Breast epithelium (tissue), 3 donors: ENCODE results near the gene TIE1.

Experiments
- CTCF ChIP-seq, 3 donors: fragments of 450-650 bp; IDR thresholded peaks; one replicate each; pipeline ENCODE4 v1.5.1; 2016 to 2017; ENCODE audit warnings: antibody characterized with exemption in 3 of 3, mild to moderate bottlenecking in 3 of 3, moderate library complexity in 3 of 3
- POLR2AphosphoS5 ChIP-seq, 3 donors: sonication (generic); formaldehyde crosslinking; IDR thresholded peaks; one replicate each; pipeline ENCODE4 v1.6.1; 2017; ENCODE audit warnings: antibody characterized with exemption in 3 of 3

DNA sequence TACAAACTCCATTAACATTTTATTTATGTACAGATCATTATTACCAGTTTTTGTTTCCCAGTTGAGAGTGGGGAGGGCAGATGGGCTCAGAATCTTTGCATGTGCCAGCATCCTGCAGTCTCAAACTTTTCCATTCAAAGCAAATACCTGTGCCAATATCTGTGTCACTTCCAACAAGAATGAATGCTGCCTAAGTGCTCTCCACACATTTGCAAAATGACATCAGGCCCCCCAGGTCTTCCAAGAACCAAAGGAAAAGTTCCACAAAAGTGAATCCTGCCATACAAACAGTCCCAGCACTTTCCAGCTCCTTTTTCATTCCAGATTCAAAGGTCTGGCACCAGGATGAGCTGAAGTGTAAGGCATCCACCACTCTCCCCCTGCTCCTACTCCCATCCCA lies 1.7 kb upstream of the TIE1 start:
- TF ChIP-seq POLR2AphosphoS5 (IDR thresholded peaks at IDR 0.05) (no peak), CTCF (IDR thresholded peaks at IDR 0.05) (no peak)
